ES-I3 (cell line): Measurements from ENCODE around the gene PRRC2B.

Experiments used
- H3K36me3 ChIP-seq: 2 replicates; pipeline ENCODE4 v1.6.1; 2013; ENCODE audit warnings: mild to moderate bottlenecking, low read length, control low read depth, moderate library complexity; ENCODE audit not compliant: insufficient read depth
- H3K4me1 ChIP-seq: 2 replicates; pipeline ENCODE4 v1.6.1; 2013; ENCODE audit warnings: mild to moderate bottlenecking, control low read depth, low read length; ENCODE audit not compliant: insufficient read depth
- H3K9ac ChIP-seq: 2 replicates; pipeline ENCODE4 v1.6.1; 2013; ENCODE audit warnings: low read depth, mild to moderate bottlenecking, low read length, moderate library complexity
- H3K9me3 ChIP-seq: 2 replicates; pipeline ENCODE4 v1.6.1; 2013; ENCODE audit warnings: mild to moderate bottlenecking, low read length, moderate library complexity; ENCODE audit not compliant: control insufficient read depth, insufficient read depth

The PRRC2B gene

GRCh38 chr9:131426545-131426944 is 32.7 kb downstream of the PRRC2B start:
- H3K9me3 ChIP-seq, result no peaks in the 10 kb centered on the region
- no peak overlapping the region for H3K9ac ChIP-seq
- H3K4me1 ChIP-seq, result peaks cover 18% of the 10 kb centered on the region
- peaks cover 5% of the 10 kb centered on the region; the same call in 1 of the 2 replicates for H3K36me3 ChIP-seq

DNA sequence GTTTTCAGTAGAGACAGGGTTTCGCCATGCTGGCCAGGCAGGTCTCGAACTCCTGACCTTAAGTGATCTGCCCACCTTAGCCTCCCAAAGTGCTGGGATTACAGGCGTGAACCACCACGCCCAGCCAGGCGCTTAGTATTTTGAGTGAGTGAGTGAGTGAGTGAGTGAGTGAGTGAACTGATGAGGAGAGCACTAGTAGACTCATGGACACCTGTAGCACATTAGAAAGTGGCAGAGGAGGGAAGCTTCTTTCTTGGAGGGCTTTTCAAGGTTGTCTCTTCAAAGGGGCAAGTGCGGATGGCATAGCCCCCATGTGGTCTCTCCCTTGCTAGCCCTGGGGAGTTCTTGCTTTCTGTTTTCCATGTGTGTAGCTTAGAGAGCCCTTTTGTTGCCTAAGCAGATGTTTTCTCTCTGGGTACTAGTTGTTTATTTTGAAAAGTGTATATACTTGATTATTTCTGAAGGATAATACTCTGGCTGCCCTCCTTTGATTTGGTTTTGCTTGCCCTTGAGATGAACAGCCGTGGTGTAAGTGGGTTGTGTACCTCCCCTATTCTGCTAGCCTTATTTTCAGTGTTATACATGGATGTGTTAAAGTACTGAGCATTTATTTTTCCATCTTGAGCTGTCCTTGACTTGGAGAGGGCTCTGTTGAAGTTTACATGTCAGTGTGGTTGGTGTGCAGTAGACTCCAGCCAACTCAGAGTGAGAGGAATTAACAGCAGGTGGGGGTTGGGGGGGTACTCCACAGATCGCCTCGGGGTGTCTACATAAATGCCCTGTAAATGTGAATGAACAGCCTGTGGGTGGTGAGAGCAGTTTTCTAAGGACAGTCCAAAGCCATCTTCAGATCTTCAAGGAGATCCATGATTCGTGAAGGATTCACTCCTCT is 35.5 kb downstream of the PRRC2B start:
- Histone ChIP-seq H3K4me1 (peaks cover 16% of the 10 kb centered on the region), H3K36me3 (peaks cover 7% of the 10 kb centered on the region)

GRCh38 chr9:131432050-131432449 is 38.2 kb downstream of the PRRC2B start:
- H3K4me1 ChIP-seq, result peaks cover 34% of the 10 kb centered on the region

More for the DNA sequence above, 35.5 kb downstream of the PRRC2B start:
- Histone ChIP-seq H3K9me3 (no peaks in the 10 kb centered on the region), H3K9ac (no peak overlapping the region)

DNA sequence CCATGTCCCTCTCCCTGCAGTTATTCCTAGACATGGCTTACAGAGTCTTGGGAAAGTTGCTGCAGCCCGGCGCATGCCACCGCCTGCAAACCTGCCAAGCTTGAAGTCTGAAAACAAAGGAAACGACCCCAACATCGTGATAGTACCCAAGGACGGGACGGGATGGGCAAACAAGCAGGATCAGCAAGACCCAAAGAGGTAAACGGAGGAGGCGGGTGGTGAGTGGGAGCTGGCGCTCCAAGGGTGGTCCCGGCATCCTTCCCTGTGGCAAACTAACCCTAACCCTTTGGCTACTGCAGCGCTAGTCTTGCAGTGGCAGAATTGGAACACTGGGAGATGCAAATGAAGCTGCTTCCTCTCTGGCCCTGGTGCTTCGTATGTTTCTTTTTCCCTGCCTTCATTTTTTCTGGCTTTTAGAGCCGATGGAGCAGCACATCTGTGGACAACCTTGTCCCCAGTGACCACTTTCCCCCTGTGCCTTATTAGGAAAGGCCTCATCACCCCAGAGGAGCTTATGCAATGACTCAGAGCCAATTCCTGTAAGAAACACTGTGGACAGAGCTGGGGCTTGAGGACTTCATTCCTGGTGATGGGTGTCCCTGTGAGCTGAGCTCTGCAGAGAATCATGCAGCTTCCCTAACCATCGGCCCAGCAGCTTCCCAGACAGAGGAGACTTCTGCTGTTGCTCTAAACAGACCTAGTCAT is 38.9 kb downstream of the PRRC2B start:
- H3K9ac ChIP-seq, result no peak overlapping the region
- H3K4me1 ChIP-seq, result peaks cover 41% of the 10 kb centered on the region
- H3K9me3 ChIP-seq, result no peaks in the 10 kb centered on the region
- H3K36me3 ChIP-seq, result peaks cover 13% of the 10 kb centered on the region

More at GRCh38 chr9:131432050-131432449, 38.2 kb downstream of the PRRC2B start:
- Histone ChIP-seq H3K9me3 (no peaks in the 10 kb centered on the region), H3K9ac (no peak overlapping the region), H3K36me3 (peaks cover 7% of the 10 kb centered on the region)

DNA sequence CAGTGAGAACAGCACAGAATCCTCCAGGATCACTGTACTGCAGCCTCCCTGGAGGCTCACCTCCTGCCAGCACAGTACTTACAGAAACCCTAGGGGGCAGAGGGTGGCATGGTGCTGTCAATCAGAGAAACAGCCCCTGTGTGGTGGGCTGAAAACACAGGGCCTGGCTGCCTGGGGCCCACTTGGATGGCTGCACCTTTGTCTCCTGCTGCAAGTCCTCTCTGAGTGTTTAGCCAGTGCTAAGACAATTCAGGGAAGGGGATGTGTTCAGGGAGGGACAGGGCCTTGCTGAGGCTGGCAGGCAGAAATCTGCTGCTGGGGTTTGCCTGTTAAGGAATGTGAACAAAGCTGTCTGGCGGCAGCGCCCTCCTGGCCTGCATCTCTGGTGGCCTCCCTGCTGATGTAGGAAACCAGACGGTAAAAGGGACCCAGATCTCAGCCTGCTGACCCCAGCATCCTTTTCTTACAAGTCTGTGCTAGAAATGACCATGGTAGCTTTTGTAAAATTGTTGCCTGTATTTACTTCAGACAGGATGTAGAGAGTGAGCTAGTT is 39.5 kb downstream of the PRRC2B start:
- no peak overlapping the region for H3K9ac ChIP-seq

GRCh38 chr9:131434673-131435072 is 40.8 kb downstream of the PRRC2B start:
- peaks cover 45% of the 10 kb centered on the region for H3K4me1 ChIP-seq
- H3K9ac ChIP-seq, result no peak overlapping the region
- H3K36me3 ChIP-seq, result peaks cover 29% of the 10 kb centered on the region
- no peaks in the 10 kb centered on the region for H3K9me3 ChIP-seq

More for the DNA sequence above, 39.5 kb downstream of the PRRC2B start:
- Histone ChIP-seq H3K9me3 (no peaks in the 10 kb centered on the region), H3K4me1 (peaks cover 45% of the 10 kb centered on the region), H3K36me3 (peaks cover 20% of the 10 kb centered on the region)

- Histone ChIP-seq H3K4me1 (peaks cover 45% of the 10 kb centered on the region), H3K9ac (no peak overlapping the region), H3K9me3 (no peaks in the 10 kb centered on the region), H3K36me3 (peaks cover 34% of the 10 kb centered on the region)
Measured at GRCh38 chr9:131436376-131436775, 42.5 kb downstream of the PRRC2B start.

- H3K9me3 ChIP-seq, result no peaks in the 10 kb centered on the region
- peaks cover 36% of the 10 kb centered on the region for H3K36me3 ChIP-seq
- H3K4me1 ChIP-seq, result peaks cover 44% of the 10 kb centered on the region
- H3K9ac ChIP-seq, result no peak overlapping the region
Measured at GRCh38 chr9:131436865-131437271, 43.0 kb downstream of the PRRC2B start.

DNA sequence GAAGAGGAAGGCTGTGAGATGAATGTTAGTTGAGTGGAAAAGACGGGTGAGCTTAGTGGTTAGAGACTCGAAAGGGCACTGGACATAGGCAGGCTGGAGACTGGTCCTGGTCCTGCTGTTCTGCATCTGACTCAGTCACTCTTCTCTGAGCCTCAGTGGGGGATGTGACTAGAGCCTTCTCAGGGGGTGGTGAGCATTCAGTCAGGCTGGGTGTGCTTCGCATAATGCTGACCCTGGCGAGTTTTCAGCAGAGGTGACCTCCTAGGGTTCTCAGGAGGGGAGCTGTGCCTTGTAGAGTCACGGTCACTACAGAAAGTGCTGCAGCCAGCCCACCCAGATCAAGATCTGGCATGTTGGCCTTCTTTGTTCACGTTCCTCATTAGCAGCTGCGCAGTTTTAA is 44.3 kb downstream of the PRRC2B start:
- no peak overlapping the region for H3K9ac ChIP-seq

DNA sequence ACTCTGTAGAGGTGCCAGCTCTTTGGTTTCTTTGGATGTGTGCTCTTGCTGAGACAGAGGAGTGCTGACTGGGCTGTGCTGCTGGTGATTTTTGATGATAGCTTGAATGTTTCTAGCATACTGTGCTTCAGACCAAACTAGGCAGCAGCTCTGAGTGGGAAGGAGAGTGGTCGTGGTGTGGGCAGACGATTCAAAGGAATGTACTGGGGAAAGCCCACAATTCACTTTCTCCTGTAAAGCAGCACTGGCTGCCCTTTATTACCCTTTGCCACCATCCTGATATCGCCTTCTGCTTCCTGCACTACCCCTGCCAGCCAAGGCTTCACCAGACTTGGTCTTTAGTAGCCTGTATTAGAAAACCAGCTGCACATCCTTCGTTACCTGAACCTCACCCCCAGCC is 45.3 kb downstream of the PRRC2B start:
- Histone ChIP-seq H3K4me1 (peaks cover 28% of the 10 kb centered on the region), H3K9me3 (no peaks in the 10 kb centered on the region), H3K36me3 (peaks cover 43% of the 10 kb centered on the region), H3K9ac (no peak overlapping the region; the same call in 1 of the 2 replicates)

More for the DNA sequence above, 44.3 kb downstream of the PRRC2B start:
- H3K36me3 ChIP-seq, result peaks cover 36% of the 10 kb centered on the region
- H3K9me3 ChIP-seq, result no peaks in the 10 kb centered on the region
- peaks cover 31% of the 10 kb centered on the region for H3K4me1 ChIP-seq

DNA sequence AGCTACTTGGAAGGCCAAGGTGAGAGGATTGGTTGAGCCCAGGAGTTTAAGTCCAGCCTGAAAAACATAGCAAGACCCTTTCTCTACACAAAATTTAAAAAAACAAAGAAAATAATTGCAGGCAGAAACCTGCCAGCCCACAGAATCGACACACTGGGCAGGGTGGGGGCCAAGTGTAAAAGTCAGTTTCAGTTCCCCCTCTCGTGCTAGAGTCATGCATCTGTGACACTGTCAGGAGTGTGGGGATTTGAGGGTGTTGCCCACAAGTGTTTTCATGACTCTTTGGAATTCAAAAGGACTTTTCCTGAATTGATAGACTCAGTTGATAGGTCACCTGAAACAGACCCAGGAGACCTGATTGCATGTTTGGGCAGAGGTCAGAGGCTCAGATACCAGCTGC is 47.6 kb downstream of the PRRC2B start:
- peaks cover 16% of the 10 kb centered on the region for H3K4me1 ChIP-seq
- H3K36me3 ChIP-seq, result peaks cover 55% of the 10 kb centered on the region
- H3K9me3 ChIP-seq, result no peaks in the 10 kb centered on the region
- H3K9ac ChIP-seq, result no peak overlapping the region

DNA sequence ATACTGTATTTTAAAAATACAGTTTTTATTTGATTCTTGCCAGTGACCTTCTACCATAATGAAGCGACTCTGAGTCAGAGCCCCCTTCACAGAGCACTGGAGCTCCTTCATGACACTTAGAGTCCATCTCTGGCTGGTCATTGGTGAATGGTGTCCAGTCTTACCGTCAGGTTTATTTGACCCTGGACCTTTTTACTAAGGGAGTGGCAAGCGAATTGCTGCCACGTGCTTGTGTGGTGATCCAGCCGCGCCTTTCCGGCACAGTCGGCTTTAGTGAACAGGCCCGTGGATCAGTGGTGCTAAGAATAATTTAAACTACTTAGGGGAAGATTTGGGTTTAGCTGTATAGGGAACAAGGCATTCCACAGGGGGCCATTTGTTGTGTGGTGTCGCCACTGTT is 48.5 kb downstream of the PRRC2B start:
- Histone ChIP-seq H3K9ac (no peak overlapping the region), H3K36me3 (peaks cover 61% of the 10 kb centered on the region), H3K4me1 (peaks cover 8% of the 10 kb centered on the region), H3K9me3 (no peaks in the 10 kb centered on the region)

DNA sequence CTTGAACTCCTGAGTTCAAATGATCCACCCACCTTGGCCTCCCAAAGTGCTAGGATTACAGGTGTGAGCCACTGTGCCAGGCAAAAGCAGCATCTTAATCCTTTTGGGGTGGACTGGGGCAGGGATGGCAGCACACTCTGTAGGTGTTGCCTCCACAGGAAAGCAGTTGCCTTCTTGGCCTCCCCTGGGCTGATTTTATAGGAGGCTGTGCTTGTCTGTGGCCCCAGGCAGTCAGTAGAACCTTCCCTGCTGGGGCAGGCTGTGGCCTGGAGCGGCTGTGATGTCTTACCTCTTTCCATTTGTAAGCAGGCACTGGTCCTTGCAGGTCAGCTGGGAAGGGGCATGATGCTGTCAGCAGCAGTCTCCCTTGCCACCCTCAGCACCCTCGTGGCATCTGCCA is 49.8 kb downstream of the PRRC2B start:
- Histone ChIP-seq H3K9me3 (no peaks in the 10 kb centered on the region), H3K9ac (no peak overlapping the region), H3K36me3 (peaks cover 57% of the 10 kb centered on the region), H3K4me1 (no peaks in the 10 kb centered on the region)

- H3K36me3 ChIP-seq, result peaks cover 51% of the 10 kb centered on the region
- no peak overlapping the region for H3K9ac ChIP-seq
Measured at GRCh38 chr9:131446276-131446675, 52.4 kb downstream of the PRRC2B start.

More at GRCh38 chr9:131446276-131446675, 52.4 kb downstream of the PRRC2B start:
- Histone ChIP-seq H3K9me3 (no peaks in the 10 kb centered on the region), H3K4me1 (no peaks in the 10 kb centered on the region)
